Activated naive CD8-positive, alpha-beta T cell treated with anti-CD3 and anti-CD28 coated beads for 36 hours (primary cell): ENCODE results near the gene TSHZ3. TPM values are rescaled to one million over a fixed set of nuclear protein-coding genes. Genes with fewer than 3 reads are reported as not detected.

Experiments used
- DNase-seq: peaks from one replicate; pipeline ENCODE4 v3.0.0; 2021
- H3K27ac Mint-ChIP-seq: one replicate; pipeline ENCODE4 v1.8.0; 2022; ENCODE audit warnings: mild to moderate bottlenecking, moderate library complexity, mixed read lengths
- H3K27me3 Mint-ChIP-seq: one replicate; pipeline ENCODE4 v1.8.0; 2022; ENCODE audit warnings: mild to moderate bottlenecking, mixed read lengths
- H3K36me3 Mint-ChIP-seq: one replicate; pipeline ENCODE4 v1.8.0; 2021; ENCODE audit warnings: mild to moderate bottlenecking, mixed read lengths
- H3K4me1 Mint-ChIP-seq: one replicate; pipeline ENCODE4 v1.8.0; 2021; ENCODE audit warnings: mixed read lengths
- H3K4me3 Mint-ChIP-seq: one replicate; pipeline ENCODE4 v1.8.0; 2022; ENCODE audit warnings: mild to moderate bottlenecking, moderate library complexity, mixed read lengths
- H3K9me3 Mint-ChIP-seq: one replicate; pipeline ENCODE4 v1.8.0; 2022; ENCODE audit warnings: mixed read lengths
- total RNA-seq, 2 experiments: library from RNA; stranded (reverse); gene quantifications; one replicate each; pipeline ENCODE4 v1.2.3, GENCODE V29; 2021

The TSHZ3 gene
- total RNA-seq, 2 experiments from 2014 or later = 0.06 TPM

DNA sequence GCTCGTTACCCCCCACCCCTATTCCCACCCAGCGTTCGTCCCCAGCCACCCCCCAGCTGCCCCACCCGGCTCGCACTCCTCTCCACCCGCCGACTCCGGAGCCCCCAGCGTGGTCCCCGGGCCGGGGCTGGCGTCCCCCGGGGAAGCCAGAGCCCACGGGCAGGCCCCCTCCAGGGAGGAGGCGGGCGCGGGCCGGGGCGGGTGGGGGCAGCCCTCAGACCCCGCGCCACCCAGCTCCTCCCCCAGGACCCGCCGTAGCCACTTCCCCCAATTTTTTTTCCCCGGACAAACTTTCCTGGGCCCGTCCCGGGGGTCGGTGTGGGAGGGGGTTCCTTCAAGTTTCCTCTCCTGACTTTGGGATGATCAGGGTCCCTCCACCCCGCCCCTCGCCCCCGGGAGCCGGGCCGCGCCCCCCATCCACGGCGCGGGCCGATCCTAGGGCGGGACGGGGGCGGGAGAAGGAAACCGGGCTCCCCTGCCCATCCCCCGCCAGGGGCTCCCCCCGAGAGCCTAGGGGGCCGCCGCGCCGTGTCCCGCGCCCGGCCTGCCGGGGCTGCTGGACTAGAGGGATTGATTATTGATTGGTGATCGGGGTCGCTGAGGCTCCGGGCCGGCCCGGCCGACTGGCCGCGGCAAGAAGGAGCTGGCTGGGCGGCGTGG, 927 bp upstream of the TSHZ3 start:
- no peaks in the 10 kb centered on the region for H3K36me3 Mint-ChIP-seq
- H3K9me3 Mint-ChIP-seq = no peaks in the 10 kb centered on the region
- DNase-seq = no peak
- peaks cover 29% of the 10 kb centered on the region for H3K4me1 Mint-ChIP-seq
- H3K27ac Mint-ChIP-seq = no peak overlapping the region
- peaks cover 77% of the 10 kb centered on the region for H3K27me3 Mint-ChIP-seq
- peak overlapping the region; percentile 34 for H3K4me3 Mint-ChIP-seq

DNA sequence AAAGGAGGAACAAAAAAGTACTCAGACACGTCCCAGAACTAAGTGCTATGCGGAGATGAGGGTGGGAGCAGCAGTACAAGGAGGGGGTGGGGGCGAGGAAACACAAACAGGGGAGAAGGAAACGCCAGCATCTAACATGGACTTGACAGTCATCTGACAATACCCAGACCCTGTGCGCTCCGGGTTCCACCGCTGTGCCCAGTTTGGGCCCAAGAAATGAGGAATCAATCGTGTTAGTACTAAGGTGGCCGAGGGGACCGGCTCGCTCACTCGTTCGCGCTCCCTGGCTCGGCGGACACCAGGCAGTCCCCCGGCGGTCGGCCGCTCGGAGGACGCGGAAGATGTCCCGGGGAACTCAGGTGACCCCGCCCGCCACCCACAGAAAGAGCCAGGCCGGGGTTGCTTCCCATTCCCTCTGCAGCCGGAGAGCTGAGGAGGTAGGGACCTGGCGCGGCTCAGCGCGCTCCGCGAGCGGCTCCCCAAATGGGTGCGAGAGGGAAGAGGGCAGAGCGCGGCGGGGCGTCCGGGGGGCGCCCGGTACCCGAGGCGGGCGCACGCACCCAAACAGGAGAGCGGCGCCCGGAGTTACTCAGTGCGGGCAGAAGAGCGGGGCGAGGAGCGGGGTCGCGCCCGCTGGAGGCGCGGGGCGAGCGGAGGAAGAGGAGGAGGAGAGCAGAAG, 616 bp downstream of the TSHZ3 start:
- no peak overlapping the region for H3K27ac Mint-ChIP-seq
- peak overlapping the region; percentile 73 for H3K4me3 Mint-ChIP-seq
- H3K9me3 Mint-ChIP-seq = no peaks in the 10 kb centered on the region
- no peak for DNase-seq
- H3K4me1 Mint-ChIP-seq = peaks cover 18% of the 10 kb centered on the region
- no peaks in the 10 kb centered on the region for H3K36me3 Mint-ChIP-seq
- H3K27me3 Mint-ChIP-seq = peaks cover 73% of the 10 kb centered on the region

DNA sequence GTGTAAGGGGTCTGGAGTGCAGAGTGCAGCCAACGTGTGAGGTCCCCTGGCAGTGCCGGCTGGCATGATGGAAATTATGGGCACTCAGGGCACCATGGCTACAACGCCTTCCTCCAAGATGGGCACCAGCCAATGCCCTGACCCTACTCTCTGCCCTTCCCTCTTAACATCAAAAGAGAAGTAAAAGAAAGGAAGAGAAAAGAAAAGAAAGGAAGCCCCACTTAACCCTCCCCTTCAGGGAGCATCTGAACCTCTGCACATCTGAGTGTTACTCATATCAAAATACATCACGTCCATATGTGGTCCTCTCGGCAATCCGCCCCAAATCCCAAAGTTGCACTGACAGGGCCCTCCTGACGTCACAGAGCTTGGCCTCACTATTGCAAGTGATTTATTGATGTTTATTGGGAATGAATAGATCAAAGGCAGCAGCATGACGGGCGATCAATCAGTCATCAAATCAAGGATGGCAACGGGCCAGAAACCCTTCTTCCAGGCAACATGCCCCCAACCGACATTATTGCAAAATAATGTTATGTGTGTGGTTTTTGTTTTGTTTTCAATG, 1.3 kb downstream of the TSHZ3 start:
- Mint-ChIP-seq H3K36me3 (no peaks in the 10 kb centered on the region), H3K27ac (no peak overlapping the region), H3K27me3 (peaks cover 66% of the 10 kb centered on the region), H3K9me3 (no peaks in the 10 kb centered on the region), H3K4me1 (peaks cover 15% of the 10 kb centered on the region), H3K4me3 (peak overlapping the region; percentile 73)
- no peak for DNase-seq

DNA sequence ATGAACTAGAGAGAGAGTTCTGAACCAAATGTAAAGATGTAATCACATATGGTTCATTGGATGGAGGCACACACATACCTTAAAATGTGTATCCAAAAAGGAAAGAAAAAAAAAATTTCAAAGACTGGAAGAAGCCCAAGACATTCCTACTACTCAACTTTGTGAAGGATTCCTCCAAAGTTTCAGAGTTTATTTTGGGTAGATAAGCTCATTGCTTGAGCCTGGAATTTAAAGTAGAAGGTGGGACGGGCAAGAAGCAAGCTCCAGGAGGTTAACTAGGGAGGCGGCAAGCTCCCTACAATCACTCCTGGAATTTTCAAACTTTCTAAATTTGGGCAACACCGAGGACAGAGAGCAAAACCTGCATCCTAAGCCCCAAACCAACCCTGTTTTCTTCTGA, 1.9 kb downstream of the TSHZ3 start:
- Mint-ChIP-seq H3K4me3 (no peak overlapping the region), H3K9me3 (no peaks in the 10 kb centered on the region), H3K4me1 (peaks cover 13% of the 10 kb centered on the region), H3K36me3 (no peaks in the 10 kb centered on the region), H3K27ac (no peak overlapping the region), H3K27me3 (peaks cover 65% of the 10 kb centered on the region)
- no peak for DNase-seq

DNA sequence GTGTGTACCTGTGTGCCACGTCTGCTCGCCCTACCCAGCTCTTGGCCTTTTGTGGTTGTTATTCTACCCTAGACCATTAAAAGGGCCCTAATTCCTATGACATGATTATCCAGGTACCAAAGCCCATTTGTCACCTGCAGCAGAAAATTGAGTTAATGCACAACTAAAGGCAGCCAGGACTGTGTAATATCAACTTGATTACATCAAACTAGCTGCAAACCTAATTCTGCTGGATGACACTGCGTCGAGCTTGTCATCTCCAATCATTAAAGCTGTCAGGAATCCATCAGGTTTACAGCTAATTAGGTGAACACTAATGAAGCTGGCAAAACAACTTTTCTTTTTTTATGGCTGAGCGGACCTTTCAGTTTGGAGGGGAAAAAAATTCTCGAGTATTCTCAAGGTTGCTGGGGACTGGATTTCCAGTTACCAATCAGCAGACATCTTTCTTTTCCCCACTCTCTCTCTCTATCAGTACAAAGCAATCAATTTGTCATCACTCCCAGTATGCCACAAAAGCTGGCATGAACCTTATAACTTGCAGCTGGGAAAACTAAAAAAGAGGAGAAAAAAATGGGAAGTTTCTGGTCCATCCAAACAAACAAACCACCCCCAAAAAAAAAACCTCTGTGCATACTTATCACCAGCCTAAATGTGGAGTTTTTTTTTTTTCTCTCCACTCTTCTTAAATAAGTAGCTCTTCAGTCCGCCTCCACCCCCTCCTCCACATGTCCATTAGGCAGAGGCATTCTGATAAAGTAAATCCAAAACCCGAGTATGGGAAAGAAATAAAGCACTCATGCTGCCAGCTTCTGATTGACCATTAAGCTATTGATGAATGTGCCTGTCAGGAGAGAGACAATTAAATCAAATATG, 2.8 kb downstream of the TSHZ3 start:
- Mint-ChIP-seq H3K4me1 (peaks cover 8% of the 10 kb centered on the region), H3K27ac (no peak overlapping the region), H3K9me3 (no peaks in the 10 kb centered on the region), H3K27me3 (peaks cover 60% of the 10 kb centered on the region), H3K36me3 (no peaks in the 10 kb centered on the region), H3K4me3 (no peak overlapping the region)
- no peak for DNase-seq

DNA sequence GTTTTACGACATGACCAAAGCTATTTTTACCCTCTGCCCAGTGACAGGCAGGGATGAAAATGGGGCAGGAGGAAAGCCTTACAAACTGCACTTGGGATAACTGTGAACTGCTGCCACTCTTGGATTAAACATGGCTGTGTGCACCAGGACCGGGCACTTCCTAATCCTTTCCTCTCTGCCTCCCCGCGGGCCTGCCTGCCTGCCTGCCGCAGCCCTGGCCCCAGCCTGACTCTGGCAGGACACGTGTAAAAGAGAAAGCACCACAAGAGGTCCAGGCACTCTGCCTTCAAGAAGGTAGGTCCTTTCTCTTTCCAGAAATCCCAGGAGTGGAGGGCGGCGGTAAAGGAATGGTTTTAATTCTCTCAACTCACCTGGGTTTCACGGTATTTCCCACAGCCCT, 4.8 kb downstream of the TSHZ3 start:
- Mint-ChIP-seq H3K27ac (no peak overlapping the region), H3K27me3 (peaks cover 59% of the 10 kb centered on the region), H3K9me3 (no peaks in the 10 kb centered on the region), H3K36me3 (no peaks in the 10 kb centered on the region), H3K4me1 (peaks cover 19% of the 10 kb centered on the region), H3K4me3 (no peak overlapping the region)
- DNase-seq = no peak

DNA sequence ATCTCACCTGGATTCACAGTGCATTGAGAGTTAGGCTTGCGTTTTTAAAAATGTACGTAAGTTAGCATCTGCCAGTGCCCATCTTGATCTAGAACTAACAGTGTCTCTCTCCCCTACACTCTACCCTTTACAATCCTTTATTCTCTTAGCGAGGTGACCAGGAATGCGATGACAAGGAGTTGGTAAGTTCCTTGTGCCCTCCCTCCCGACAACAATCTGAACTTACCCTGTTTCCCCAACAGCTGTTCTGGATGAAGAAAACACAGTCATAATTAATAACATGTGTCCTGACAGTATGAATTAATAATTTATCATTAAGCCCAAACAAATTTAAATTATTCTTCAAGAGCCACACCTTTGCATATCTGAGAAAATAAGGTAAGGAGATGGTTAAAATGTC, 6.3 kb downstream of the TSHZ3 start:
- Mint-ChIP-seq H3K27me3 (peaks cover 62% of the 10 kb centered on the region), H3K9me3 (no peaks in the 10 kb centered on the region), H3K27ac (no peak overlapping the region), H3K4me1 (peaks cover 19% of the 10 kb centered on the region), H3K4me3 (no peak overlapping the region), H3K36me3 (no peaks in the 10 kb centered on the region)
- DNase-seq = no peak

DNA sequence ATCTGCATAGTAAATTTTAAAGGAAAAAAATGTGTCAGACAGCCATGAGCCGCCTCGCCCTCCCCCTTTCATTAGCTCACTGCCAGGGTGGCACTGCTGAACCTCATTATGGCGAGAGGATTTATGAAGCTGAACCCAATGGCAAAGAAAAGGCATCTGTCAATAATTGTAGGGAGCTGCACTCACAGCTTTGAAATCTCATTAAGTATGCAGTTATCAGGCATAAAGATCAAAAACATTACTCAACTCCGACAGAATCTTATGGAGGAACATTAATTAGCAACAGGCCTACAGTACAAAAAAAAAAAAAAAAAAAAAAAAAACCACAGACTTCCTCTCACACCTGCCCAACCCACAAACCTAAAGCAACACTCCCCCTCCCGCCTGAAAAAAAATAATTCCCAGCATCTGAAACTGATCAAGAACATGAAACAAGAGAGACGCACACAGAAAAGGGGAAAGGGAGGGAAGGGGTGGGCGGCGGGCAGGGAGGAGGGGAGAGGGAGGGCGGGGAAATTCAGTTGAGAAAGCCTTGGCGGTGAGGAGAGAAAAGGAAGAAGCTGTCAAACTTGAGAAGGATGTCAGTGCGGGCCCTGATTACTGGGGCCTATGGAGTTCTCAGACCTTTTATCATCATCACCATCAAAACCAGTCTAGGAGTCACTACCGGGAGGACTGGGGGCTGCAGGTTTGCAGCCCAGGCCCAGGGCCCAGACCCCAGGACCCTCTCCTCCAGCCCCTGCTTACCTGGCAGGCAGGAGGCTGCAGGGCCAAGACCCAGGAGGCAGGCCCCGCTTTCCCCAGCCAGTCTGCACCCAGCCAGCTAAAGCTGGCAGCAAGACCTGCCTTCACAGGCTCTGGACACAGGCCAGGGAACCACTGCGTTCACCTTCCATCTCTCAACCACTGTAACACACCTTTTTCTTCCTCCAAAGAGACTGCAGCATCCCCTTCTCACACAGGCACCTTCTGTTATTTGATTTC, 8.9 kb downstream of the TSHZ3 start:
- Mint-ChIP-seq H3K27me3 (peaks cover 55% of the 10 kb centered on the region), H3K36me3 (no peaks in the 10 kb centered on the region), H3K9me3 (no peaks in the 10 kb centered on the region), H3K4me1 (peaks cover 18% of the 10 kb centered on the region), H3K4me3 (no peak overlapping the region), H3K27ac (peak overlapping the region; percentile 20)
- DNase-seq = no peak

DNA sequence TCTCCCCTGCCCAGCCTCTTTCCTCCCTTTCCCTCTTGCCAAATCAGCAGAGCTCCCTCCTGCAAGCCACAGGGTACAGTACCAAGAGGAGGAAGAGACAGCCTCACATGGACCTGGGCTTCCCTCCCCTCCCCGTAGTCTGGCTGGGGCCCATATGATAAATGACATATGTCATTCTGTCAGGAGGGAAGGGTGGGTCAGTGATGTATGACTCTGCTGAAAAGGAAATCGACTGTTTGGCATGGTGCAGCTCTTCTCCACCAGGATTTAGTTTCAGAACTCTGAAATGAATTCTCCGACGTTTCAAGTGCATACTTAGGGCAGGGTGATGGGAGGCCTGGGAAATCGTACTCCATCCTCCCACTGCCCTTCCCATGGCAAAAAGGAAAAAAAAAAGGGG, 9.8 kb downstream of the TSHZ3 start:
- no peaks in the 10 kb centered on the region for H3K9me3 Mint-ChIP-seq
- peaks cover 51% of the 10 kb centered on the region for H3K27me3 Mint-ChIP-seq
- H3K4me3 Mint-ChIP-seq = peak overlapping the region; percentile 34
- peaks cover 18% of the 10 kb centered on the region for H3K4me1 Mint-ChIP-seq
- DNase-seq = no peak
- no peaks in the 10 kb centered on the region for H3K36me3 Mint-ChIP-seq
- no peak overlapping the region for H3K27ac Mint-ChIP-seq

DNA sequence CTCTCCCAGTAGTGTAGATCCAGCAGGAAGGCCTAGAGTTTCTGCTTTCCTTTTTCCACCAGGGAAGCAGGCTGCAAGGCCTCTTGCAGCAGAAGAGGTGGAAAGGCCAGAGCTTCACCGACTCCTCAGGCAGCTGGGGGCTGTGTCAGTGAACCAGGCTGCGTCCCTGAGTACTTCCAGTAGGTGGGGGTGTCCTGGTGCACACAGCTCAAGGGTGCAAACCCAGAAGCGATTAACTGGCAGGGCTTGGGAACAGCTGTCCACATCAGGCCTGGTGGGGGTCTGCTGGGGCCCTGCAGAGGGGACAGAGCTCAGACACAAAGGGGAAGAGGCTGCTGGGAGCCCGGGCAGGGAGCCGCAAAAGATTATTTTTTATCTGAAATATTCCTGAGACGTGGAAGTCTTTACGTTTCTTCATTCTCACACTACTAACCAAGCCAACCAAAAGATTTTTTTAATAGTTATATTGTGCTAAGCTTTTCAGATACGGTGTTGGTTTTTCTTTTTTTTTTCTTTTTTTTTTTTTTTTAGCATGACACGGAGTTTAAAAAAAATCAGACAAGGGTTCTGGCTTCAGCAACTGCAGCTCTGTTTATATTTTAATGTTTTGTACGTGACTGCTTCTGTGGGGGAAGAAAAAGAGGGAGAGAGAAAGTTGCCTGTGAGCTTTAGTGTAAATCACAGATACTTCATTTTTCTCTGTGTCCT, 11.0 kb downstream of the TSHZ3 start:
- H3K9me3 Mint-ChIP-seq = no peaks in the 10 kb centered on the region
- H3K27me3 Mint-ChIP-seq = peaks cover 47% of the 10 kb centered on the region
- no peaks in the 10 kb centered on the region for H3K36me3 Mint-ChIP-seq
- H3K4me3 Mint-ChIP-seq = no peak overlapping the region
- no peak for DNase-seq
- no peak overlapping the region for H3K27ac Mint-ChIP-seq
- peaks cover 18% of the 10 kb centered on the region for H3K4me1 Mint-ChIP-seq

DNA sequence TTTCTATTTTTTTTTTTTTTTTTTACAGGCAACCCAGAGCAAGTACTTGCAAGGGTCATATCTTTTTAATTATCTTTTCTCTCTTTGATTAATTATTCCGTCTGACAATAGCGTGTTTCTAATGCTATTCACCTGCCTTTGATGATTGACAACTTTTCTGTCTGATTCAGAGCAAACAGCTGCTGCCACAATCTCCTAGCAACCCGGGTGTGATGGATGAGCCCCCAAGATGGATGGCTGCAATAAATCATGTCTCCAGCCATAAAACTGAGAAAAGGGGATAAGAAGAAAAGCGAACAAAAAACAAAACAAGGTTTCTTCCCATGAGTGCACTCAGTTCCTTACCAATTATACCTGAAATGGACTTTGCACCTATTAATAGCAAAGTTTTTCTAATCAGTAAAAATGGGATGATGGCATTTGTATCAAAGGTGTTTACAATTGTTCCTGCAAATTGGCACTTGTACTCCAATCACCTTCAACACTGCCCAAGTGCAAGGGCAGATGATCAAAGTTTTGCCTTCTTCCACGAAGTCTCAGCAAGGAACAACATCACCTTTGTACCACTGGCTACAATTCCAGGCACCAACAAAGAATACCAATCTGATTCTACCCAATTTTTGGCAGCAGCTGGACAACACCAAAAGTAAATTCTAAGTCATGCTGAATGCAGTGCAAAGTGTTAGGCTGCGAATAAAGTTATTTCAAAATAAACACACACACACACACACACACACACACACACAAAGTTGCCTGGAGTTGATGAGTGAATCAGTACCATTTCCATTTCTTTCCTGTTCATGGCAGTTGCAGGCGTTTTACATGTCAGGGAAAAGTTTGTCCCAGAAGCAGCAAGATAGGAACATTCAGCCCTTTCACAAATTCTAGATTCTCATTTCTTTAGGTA, 12.0 kb downstream of the TSHZ3 start:
- Mint-ChIP-seq H3K4me3 (no peak overlapping the region), H3K27ac (no peak overlapping the region), H3K4me1 (peaks cover 18% of the 10 kb centered on the region), H3K27me3 (peaks cover 42% of the 10 kb centered on the region), H3K36me3 (no peaks in the 10 kb centered on the region), H3K9me3 (no peaks in the 10 kb centered on the region)
- DNase-seq = no peak

DNA sequence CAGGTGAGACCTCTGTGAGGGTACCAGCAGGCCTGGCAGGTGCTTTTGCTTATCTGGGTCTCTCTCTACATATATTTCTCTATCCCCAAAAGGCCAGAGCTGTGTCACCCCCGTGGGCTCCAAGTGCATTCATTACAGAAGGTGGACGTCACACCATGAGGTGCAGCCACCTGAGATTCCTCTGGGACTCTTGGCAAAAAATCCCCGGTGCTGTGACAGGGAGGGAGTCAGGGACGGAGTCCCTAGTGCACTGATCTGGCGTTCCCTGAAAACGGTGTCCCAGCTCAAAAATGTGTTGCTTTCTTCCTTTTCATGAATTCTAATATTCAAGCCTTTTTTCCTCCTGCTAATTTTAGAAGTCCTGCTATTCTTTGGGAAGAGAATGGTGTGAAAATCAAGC, 13.5 kb downstream of the TSHZ3 start:
- no peak for DNase-seq
- Mint-ChIP-seq H3K36me3 (no peaks in the 10 kb centered on the region), H3K27me3 (peaks cover 38% of the 10 kb centered on the region), H3K4me3 (no peak overlapping the region), H3K9me3 (no peaks in the 10 kb centered on the region), H3K4me1 (peaks cover 15% of the 10 kb centered on the region), H3K27ac (no peak overlapping the region)
